ENCODE data around the gene DLGAP1. TPM values are rescaled to one million over a fixed set of nuclear protein-coding genes. Genes with fewer than 3 reads are reported as not detected.
A peak's percentile ranks its signal among the peaks of the same experiment; 100 is the strongest.

The DLGAP1 gene
- total RNA-seq, 1 donor from 2014 or later: 80.2 TPM

- no peak for DNase-seq
Observed at GRCh38 chr18:3447068-3447894, 1007.8 kb downstream of the DLGAP1 start.

Small RNA genes lying within 50 kb of the gene (small RNA-seq; reads per million reads assigned to genes)
- gene AP005208.1 (not detected), gene AP005403.1 (not detected), gene MIR6718 (0.29 reads per million, percentile 10 among the genes with 10 or more reads in this experiment), gene RN7SL39P (not detected), gene RNU6-831P (not detected)

All from occipital lobe (tissue), 3 donors.